GM18867 (cell line): ENCODE data around the gene AMH.
"Not testable (repeated sequence)": the region's sequence is repeated elsewhere in the genome, so short reads cannot be mapped to it uniquely, and the experiment has no call there.

Experiments
- ATAC-seq: cut with Tn5 transposase; IDR thresholded peaks from one replicate; pipeline ENCODE4 v1.9.1; 2021; ENCODE audit warnings: mild to moderate bottlenecking, moderate library complexity; ENCODE audit not compliant: unreplicated experiment

The AMH gene

GRCh38 chr19:2249010-2249866, at the start of gene AMH:
TSS of gene AMH (plus strand) at chr19:2249323. CDS start at chr19:2249333, 10 bp downstream.
- ATAC-seq, result no peak

GRCh38 chr19:2199861-2200623, 49.1 kb upstream of the AMH start:
- ATAC-seq, result no peak

GRCh38 chr19:2200624-2201294, 48.4 kb upstream of the AMH start:
- not testable (repeated sequence) for ATAC-seq

GRCh38 chr19:2201473-2202148, 47.5 kb upstream of the AMH start:
- ATAC-seq, result no peak

- ATAC-seq, result no peak
Measured at GRCh38 chr19:2202366-2202765, 46.8 kb upstream of the AMH start.

GRCh38 chr19:2207008-2207407, 42.1 kb upstream of the AMH start:
- no peak for ATAC-seq

- no peak for ATAC-seq
Measured at GRCh38 chr19:2207991-2208860, 40.9 kb upstream of the AMH start.

GRCh38 chr19:2208975-2209374, 40.1 kb upstream of the AMH start:
- no peak for ATAC-seq

- no peak for ATAC-seq
Measured at GRCh38 chr19:2209408-2209807, 39.7 kb upstream of the AMH start.

GRCh38 chr19:2210206-2210605, 38.9 kb upstream of the AMH start:
- no peak for ATAC-seq

- no peak for ATAC-seq
Measured at GRCh38 chr19:2210987-2211740, 38.0 kb upstream of the AMH start.

- no peak for ATAC-seq
Measured at GRCh38 chr19:2212861-2213711, 36.0 kb upstream of the AMH start.

- ATAC-seq, result no peak
Measured at GRCh38 chr19:2213799-2214198, 35.3 kb upstream of the AMH start.

GRCh38 chr19:2214251-2214650, 34.9 kb upstream of the AMH start:
- ATAC-seq, result no peak

- no peak for ATAC-seq
Measured at GRCh38 chr19:2215281-2215751, 33.8 kb upstream of the AMH start.

- no peak for ATAC-seq
Measured at GRCh38 chr19:2216361-2217225, 32.5 kb upstream of the AMH start.

- no peak for ATAC-seq
Measured at GRCh38 chr19:2217591-2217990, 31.5 kb upstream of the AMH start.
